T-helper 17 cell (primary cell): ENCODE measurements around the gene MPPED2. TPM values are rescaled to one million over a fixed set of nuclear protein-coding genes. Genes with fewer than 3 reads are reported as not detected.

ENCODE experiments used
- ATAC-seq: fragments of 150-1000 bp; cut with Tn5 transposase; 2 replicates; pipeline ENCODE4 v1.10.0; 2021; ENCODE audit warnings: mild to moderate bottlenecking, moderate library complexity
- DNase-seq, 3 donors: peaks; one replicate each; pipeline versions ENCODE4 v3.0.0 to v3.0.0-alpha.2; 2020 to 2021
- H3K9me3 ChIP-seq: one replicate; pipeline ENCODE4 v1.7.0; 2013; ENCODE audit warnings: low read length, mild to moderate bottlenecking; ENCODE audit not compliant: control insufficient read depth, poor library complexity, severe bottlenecking
- H3K27ac Mint-ChIP-seq: one replicate; pipeline ENCODE4 v1.8.0; 2022; ENCODE audit warnings: mild to moderate bottlenecking, moderate library complexity, mixed read lengths
- H3K27me3 Mint-ChIP-seq: one replicate; pipeline ENCODE4 v1.8.0; 2022; ENCODE audit warnings: mixed read lengths
- H3K36me3 Mint-ChIP-seq: one replicate; pipeline ENCODE4 v1.8.0; 2022; ENCODE audit warnings: low read depth, mixed read lengths
- H3K4me1 Mint-ChIP-seq: one replicate; pipeline ENCODE4 v1.8.0; 2022; ENCODE audit warnings: mild to moderate bottlenecking, mixed read lengths
- H3K4me3 Mint-ChIP-seq: one replicate; pipeline ENCODE4 v1.8.0; 2022; ENCODE audit warnings: mild to moderate bottlenecking, moderate library complexity, mixed read lengths
- total RNA-seq, 4 donors: library from RNA in 2 of 4; stranded (reverse) in 2 of 4; gene quantifications; one replicate each; pipeline ENCODE4 v1.2.3 and lab custom pipeline; 2022 to 2026

The MPPED2 gene
- total RNA-seq, 2 donors from 2014 or later, result 0.42 TPM; not detected in 1

DNA sequence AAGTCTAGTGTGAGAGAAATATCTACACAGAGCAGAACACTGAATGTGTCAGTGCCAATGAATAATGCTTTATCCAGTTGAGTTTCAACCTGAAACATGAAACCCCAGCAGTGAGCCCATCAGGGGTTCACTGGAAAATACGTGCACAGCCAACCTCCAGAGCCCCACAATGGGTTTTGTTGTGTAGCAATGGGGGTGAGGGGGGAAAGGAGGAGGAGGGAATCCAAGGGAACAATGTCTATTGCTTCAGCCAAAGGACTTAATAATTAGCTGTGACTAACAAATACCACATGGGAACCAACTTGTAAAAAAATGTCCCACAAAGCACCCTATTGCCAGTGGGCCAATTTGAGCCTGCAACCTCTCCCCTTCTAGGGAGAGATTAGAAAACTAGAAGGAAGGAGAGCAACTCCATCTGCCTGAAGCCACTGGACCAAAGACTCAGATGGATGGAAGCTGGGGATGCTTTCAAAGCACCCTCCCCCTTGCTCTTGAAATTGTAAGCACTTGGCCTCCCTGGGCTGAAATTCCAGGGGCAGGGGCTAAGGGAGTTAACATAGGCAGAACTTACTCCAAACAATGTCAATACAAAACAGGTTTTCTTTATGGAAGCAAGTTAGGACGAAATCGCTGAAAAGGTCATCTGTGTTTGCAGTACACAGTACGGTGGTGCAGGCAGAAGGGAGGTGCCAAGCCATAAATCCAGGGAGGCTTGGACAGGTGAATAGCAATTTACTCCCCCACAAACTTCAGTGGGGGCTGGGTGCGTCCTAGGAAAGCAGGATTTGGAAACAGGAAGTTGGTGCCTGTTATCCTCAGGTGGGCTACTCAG lies 163.5 kb downstream of the MPPED2 start:
- H3K4me1 Mint-ChIP-seq, result no peaks in the 10 kb centered on the region
- no peak overlapping the region for H3K27ac Mint-ChIP-seq
- H3K4me3 Mint-ChIP-seq, result no peak overlapping the region
- no peak for DNase-seq
- H3K36me3 Mint-ChIP-seq, result no peaks in the 10 kb centered on the region
- ATAC-seq, result no peak
- peaks cover 67% of the 10 kb centered on the region for H3K27me3 Mint-ChIP-seq
- no peaks in the 10 kb centered on the region for H3K9me3 ChIP-seq

DNA sequence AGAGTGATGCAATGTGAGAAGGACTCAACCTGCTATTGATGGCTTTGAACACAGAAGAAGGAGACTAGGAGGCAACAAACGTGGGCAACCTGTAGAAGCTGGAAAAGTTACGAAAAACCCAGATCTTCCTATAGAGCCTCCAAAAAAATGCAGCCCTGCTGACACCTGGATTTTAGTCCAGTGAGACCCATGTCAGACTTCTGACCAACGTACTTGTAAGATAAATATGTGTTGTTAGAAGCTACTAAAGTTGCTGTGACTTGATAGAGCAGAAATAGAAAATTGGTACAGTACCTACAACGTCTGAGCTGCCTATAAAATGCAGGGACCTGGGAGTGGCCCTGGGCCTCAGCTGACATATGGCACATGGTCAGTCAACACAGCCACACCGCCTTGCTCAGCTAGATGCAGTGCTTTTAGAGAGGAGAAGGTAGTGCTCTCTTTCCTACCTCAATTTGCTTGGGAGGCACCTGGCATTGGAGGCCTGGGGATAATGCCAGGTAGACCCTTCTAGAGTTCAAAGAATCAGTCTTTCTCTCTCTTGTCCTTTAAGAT lies 165.8 kb downstream of the MPPED2 start:
- no peak overlapping the region for H3K27ac Mint-ChIP-seq
- no peaks in the 10 kb centered on the region for H3K9me3 ChIP-seq
- no peak for DNase-seq
- peaks cover 54% of the 10 kb centered on the region for H3K27me3 Mint-ChIP-seq
- no peak for ATAC-seq
- H3K4me1 Mint-ChIP-seq, result no peaks in the 10 kb centered on the region
- H3K36me3 Mint-ChIP-seq, result no peaks in the 10 kb centered on the region
- no peak overlapping the region for H3K4me3 Mint-ChIP-seq

DNA sequence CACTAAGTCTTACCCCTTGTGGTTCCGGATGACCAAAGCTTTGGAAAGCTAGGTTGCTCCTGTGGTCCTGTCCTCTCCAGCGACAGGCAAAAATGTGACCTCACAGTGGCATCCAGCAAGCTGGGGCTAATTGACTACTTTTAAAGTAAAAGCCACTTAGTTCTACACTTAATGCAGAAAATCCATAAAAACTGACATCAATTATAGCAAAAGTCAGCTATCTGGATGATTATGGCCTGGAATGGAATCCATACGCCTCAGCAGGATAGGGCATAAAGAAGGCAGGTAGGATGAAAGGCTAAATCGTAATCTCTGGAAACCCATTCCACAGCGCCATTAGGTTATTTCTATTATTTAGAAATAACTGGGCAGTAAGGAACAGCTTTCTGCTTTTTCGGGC lies 171.3 kb downstream of the MPPED2 start:
- ATAC-seq (no peak), DNase-seq (no peak)
- Mint-ChIP-seq H3K27ac (no peak overlapping the region), H3K27me3 (peaks cover 55% of the 10 kb centered on the region), H3K4me1 (no peaks in the 10 kb centered on the region), H3K4me3 (no peak overlapping the region), H3K36me3 (no peaks in the 10 kb centered on the region)
- H3K9me3 ChIP-seq, result no peaks in the 10 kb centered on the region

DNA sequence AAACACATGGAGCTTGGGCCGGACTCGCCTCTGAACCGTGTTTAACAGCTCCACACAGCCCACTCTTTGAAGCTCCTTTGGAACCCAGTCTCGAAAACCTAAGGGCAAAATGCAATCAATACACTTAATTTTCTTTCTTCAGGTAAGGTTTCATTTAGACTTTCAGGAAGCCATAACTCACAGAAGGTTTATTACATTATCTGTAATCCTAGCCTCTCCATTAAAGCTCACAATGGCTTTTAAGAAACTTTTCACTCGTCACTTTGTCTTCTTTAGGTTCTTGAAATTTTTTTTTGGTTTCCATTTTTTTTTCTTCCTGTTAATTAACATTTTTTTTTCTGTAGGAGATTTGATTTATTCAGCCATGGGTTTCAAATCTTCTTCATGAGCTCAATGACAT lies 171.9 kb downstream of the MPPED2 start:
- ATAC-seq, result no peak
- H3K4me3 Mint-ChIP-seq, result no peak overlapping the region
- no peak for DNase-seq
- H3K4me1 Mint-ChIP-seq, result no peaks in the 10 kb centered on the region
- no peaks in the 10 kb centered on the region for H3K9me3 ChIP-seq
- no peaks in the 10 kb centered on the region for H3K36me3 Mint-ChIP-seq
- H3K27me3 Mint-ChIP-seq, result peaks cover 55% of the 10 kb centered on the region
- H3K27ac Mint-ChIP-seq, result no peak overlapping the region

DNA sequence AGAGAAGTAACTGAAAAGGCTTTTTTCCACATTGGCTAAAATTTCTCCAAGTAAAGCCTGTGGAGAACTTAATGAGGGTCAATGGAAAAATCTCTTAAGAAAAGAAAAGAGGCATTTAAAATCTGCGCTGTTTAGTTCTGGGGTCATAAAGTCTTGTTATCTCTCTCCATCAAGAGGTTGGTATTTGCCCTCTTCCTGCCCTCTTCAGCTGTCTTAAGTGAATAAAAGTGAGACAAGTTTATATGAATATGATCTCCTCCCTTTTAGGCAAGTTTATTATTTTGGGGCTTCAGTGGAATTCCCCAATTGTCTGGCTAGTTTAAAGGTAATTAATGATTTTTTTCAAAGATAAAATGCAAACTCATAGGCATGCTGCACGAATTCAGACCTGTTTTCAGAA lies 173.6 kb downstream of the MPPED2 start:
- ATAC-seq, result no peak
- H3K4me1 Mint-ChIP-seq, result no peaks in the 10 kb centered on the region

DNA sequence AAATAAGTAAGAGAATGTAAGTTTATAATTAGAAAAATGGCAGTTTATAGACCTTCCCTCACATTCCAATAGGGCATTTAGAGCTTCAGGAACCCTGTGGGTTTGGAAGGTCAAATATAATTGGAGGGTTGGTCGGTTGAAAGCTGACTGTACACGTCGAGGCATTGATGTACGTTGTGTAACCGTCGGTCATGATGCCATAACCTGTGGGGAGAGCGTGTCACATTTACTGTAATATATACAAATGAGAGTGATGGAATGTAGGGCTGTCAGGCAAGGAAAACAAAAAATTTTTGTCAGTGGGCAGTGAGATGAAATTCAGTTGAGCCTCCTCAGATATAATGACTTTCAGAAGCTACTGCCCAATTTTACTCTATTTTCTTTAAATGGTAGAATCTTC lies 174.8 kb downstream of the MPPED2 start:
- no peaks in the 10 kb centered on the region for H3K4me1 Mint-ChIP-seq
- ATAC-seq (no peak), DNase-seq (no peak)

More for the DNA sequence above, 173.6 kb downstream of the MPPED2 start:
- DNase-seq, result no peak
- no peak overlapping the region for H3K27ac Mint-ChIP-seq
- H3K9me3 ChIP-seq, result no peaks in the 10 kb centered on the region
- no peak overlapping the region for H3K4me3 Mint-ChIP-seq
- H3K27me3 Mint-ChIP-seq, result peaks cover 53% of the 10 kb centered on the region
- H3K36me3 Mint-ChIP-seq, result no peaks in the 10 kb centered on the region

DNA sequence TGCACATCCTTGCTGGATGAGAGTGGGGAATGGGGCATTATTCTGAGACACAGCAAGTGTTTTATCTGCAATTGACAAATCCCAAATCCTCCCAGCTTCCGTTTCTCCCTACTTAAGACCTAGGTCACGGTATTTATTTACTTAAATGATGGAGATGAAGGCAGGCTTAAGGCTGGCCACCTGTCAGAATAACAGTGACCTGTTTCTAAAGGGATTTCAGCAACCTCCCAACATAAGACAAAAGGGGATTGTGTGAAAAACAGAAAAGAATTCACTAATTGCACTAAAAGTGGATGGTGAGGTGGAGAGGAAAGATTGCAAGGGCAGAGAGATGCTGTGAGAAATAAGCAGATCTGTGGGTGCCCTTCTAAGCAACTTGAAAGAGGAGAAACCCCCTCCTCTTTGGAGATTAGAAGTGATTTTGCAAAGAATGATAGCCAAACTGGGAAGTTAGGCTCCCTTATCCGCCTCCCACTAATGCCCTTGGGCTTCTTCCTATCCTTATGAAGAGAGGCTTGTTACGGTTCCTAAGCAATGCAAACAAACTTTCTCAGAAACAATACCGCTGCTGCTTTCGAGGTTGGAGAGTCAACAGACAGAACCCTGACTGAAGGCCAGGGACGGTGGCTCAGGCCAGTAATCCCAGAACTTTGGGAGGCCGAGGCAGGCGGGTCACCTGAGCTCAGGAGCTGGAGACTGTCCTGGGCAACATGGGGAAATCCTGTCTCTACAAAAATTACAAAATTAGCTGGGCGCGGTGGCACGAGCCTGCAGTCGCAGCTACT lies 179.0 kb downstream of the MPPED2 start:
- peaks cover 46% of the 10 kb centered on the region for H3K27me3 Mint-ChIP-seq
- H3K4me1 Mint-ChIP-seq, result peaks cover 2% of the 10 kb centered on the region
- no peak for DNase-seq
- H3K4me3 Mint-ChIP-seq, result no peak overlapping the region
- H3K36me3 Mint-ChIP-seq, result no peaks in the 10 kb centered on the region
- no peaks in the 10 kb centered on the region for H3K9me3 ChIP-seq
- ATAC-seq, result no peak
- H3K27ac Mint-ChIP-seq, result no peak overlapping the region

More for the DNA sequence above, 174.8 kb downstream of the MPPED2 start:
- Mint-ChIP-seq H3K4me3 (no peak overlapping the region), H3K36me3 (no peaks in the 10 kb centered on the region), H3K27ac (no peak overlapping the region), H3K27me3 (peaks cover 53% of the 10 kb centered on the region)
- no peaks in the 10 kb centered on the region for H3K9me3 ChIP-seq

DNA sequence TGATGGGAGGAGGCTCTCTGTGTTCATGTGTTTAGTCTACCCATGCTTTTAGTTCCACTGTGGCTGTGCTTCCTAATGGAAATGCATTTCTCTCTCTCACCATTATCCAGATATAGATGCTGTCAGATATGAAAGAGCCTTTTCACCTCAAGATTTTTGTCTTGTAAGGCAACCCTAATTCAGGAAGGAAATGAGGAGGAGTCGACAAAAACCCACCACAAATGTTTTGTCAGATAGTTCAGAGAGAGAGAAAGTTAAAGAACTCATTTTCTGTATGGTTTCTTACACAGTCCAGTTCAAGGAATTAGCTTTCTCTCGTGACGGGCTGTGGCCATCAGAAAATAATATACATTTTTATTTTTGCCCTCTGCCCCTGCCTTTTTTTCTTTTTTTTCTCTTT lies 180.8 kb downstream of the MPPED2 start:
- H3K9me3 ChIP-seq, result no peaks in the 10 kb centered on the region
- H3K4me3 Mint-ChIP-seq, result no peak overlapping the region
- H3K27ac Mint-ChIP-seq, result no peak overlapping the region
- peaks cover 2% of the 10 kb centered on the region for H3K4me1 Mint-ChIP-seq
- H3K36me3 Mint-ChIP-seq, result no peaks in the 10 kb centered on the region
- DNase-seq, result no peak
- no peak for ATAC-seq
- peaks cover 39% of the 10 kb centered on the region for H3K27me3 Mint-ChIP-seq

DNA sequence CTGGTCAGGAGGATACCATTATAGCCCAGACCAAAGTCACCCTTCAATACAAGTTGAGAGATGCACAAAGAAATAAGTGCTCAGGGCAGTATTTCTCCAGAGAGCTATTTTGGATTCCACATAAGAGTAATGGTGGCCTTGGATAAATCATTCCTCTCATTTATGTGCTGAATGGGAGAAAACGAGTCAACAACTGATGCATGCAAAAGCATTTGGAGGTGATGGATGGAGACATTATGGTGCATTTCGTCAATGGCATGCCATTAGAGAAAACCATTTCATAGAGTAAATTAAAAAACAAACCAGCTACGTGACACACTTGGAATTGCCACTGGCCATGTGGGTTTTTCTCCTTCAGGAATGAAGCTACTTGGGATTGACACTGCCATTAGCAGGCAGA lies 182.0 kb downstream of the MPPED2 start:
- H3K4me3 Mint-ChIP-seq, result no peak overlapping the region
- peaks cover 2% of the 10 kb centered on the region for H3K4me1 Mint-ChIP-seq
- no peak overlapping the region for H3K27ac Mint-ChIP-seq
- ATAC-seq (no peak), DNase-seq (no peak)
- H3K9me3 ChIP-seq, result no peaks in the 10 kb centered on the region
- no peaks in the 10 kb centered on the region for H3K36me3 Mint-ChIP-seq
- peaks cover 27% of the 10 kb centered on the region for H3K27me3 Mint-ChIP-seq

DNA sequence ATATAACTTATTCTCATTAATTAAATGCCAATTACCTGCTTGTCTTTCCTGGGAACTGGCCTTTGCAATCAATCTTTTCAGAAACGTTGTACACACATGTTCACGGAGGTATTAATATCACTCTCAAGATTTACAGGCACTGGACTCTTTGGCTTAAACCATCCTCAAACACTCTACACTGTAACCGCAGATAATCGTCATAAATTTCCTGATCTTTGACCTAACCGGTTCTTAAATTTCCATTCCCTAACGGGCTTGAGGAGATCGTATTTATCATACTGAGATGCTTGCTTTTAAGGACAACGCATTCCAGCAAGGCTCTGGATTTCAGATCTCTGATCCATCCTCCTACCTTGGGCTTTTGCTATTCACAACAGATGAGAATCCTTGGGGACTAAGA lies 190.4 kb downstream of the MPPED2 start:
- no peaks in the 10 kb centered on the region for H3K4me1 Mint-ChIP-seq
- H3K27ac Mint-ChIP-seq, result no peak overlapping the region
- H3K27me3 Mint-ChIP-seq, result peaks cover 14% of the 10 kb centered on the region
- no peaks in the 10 kb centered on the region for H3K36me3 Mint-ChIP-seq
- H3K9me3 ChIP-seq, result no peaks in the 10 kb centered on the region
- ATAC-seq, result no peak
- DNase-seq, result no peak
- no peak overlapping the region for H3K4me3 Mint-ChIP-seq

DNA sequence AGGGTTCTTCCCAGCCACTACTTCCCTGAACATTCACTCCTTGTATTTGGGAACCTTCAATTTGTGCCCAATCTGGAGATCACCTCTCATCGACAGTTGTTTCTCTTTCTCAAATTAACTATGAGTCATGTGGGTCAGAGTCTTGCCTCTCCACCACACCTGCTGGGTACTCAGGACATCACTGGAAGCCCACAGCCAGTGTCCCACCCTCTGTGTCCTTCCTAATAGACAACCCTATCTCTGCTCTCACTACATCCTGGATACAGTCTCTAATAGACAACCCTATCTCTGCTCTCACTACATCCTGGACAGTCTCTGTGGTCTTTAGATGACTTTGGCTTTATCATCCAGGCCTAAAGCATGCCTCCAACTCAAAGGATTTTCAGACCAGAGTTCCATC lies 193.1 kb downstream of the MPPED2 start:
- H3K4me3 Mint-ChIP-seq, result no peak overlapping the region
- ATAC-seq, result no peak
- no peak overlapping the region for H3K27ac Mint-ChIP-seq
- no peaks in the 10 kb centered on the region for H3K9me3 ChIP-seq
- no peaks in the 10 kb centered on the region for H3K36me3 Mint-ChIP-seq
- peaks cover 10% of the 10 kb centered on the region for H3K27me3 Mint-ChIP-seq
- DNase-seq, result no peak
- H3K4me1 Mint-ChIP-seq, result no peaks in the 10 kb centered on the region

DNA sequence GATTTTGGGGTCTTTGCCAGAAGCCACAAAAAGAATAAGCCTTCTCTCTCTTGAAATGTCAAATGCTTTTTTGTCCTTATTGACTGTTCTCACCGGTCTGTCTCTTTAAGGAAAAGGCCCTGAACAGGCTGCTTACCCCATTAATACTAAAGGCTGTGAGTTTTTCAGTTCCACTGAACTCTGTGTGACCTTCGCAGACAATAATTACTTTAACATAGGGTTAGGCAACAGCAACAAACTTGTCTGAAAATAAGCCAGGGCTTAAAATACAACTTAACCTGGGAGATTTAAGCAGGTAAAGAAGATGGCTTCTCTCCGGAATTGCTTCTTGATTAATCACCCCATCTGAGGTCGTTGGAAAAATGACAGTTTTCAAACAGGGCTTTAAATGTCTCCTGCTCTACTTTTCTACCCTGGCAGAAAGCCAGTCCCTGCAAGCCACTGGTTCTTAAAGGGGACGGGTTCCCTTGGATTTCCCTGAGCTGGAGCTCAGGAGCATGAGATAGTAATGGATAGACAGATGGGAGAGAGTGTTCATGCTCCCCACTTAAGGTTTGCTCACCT lies 193.8 kb downstream of the MPPED2 start:
- Mint-ChIP-seq H3K4me1 (no peaks in the 10 kb centered on the region), H3K27me3 (peaks cover 10% of the 10 kb centered on the region), H3K36me3 (no peaks in the 10 kb centered on the region), H3K4me3 (no peak overlapping the region), H3K27ac (no peak overlapping the region)
- ATAC-seq (no peak), DNase-seq (no peak)
- H3K9me3 ChIP-seq, result no peaks in the 10 kb centered on the region

DNA sequence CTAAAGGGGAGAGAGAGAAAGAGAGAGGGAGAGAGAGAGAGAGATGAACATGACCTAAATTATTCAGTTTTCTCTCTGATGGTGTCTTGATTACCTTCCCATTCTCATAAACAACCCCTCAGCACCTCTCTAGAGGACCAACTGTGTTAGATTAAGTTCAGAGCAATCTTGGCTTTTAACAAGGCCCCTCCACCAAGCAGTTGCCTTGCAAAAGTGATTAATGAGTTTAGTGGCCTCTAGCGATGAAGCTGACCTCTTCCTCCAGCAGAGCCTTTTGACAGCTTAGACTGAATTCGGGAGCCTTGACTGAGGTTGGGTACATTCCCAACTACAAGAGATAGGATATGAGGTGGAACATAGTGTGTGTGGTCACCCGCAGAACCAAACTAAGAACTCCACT lies 197.2 kb downstream of the MPPED2 start:
- ATAC-seq, result no peak

More for the DNA sequence above, 197.2 kb downstream of the MPPED2 start:
- no peaks in the 10 kb centered on the region for H3K9me3 ChIP-seq
- Mint-ChIP-seq H3K4me1 (no peaks in the 10 kb centered on the region), H3K27me3 (peaks cover 6% of the 10 kb centered on the region), H3K27ac (no peak overlapping the region), H3K36me3 (no peaks in the 10 kb centered on the region), H3K4me3 (no peak overlapping the region)
- no peak for DNase-seq
